ENCODE results near the gene MNT.
"Not testable (repeated sequence)": the region's sequence is repeated elsewhere in the genome, so short reads cannot be mapped to it uniquely, and the experiment has no call there.

Gene MNT

DNA sequence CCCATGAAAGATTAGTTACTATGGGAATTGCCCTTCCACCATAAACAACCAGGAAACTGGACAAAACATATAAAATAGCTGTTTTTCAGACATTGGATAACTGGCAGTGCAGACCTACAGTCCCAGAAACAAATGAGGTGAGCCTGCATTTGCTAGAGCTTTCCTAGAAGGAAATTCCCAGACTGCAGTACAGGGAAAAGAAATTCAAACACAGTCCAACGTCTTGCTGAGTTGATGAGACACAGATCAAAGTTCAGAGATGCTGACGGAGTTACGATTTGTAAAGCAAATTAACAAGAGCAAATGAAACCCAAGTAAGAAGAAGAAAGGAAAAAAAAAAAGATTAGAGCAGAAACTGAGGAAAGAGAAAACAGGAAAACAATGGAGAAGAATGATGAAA lies 41.3 kb upstream of the MNT start:
- TF ChIP-seq CTCF (IDR thresholded peaks at IDR 0.05; ENCODE audit: low read depth, low read length, missing control alignments), result no peak
- DNase-seq, result no peak
- in situ Hi-C loops (cut with HindIII; ENCODE audit: low pct_ligation_motif_present, low sequenced_read_pairs), result no loop called here
- Histone ChIP-seq H3K4me3 (ENCODE audit: low read depth, low read length) (no peak overlapping the region), H3K36me3 (replicated peaks) (peaks cover 5% of the 10 kb centered on the region), H3K27me3 (replicated peaks) (no peaks in the 10 kb centered on the region), H3K27ac (no peak overlapping the region)

DNA sequence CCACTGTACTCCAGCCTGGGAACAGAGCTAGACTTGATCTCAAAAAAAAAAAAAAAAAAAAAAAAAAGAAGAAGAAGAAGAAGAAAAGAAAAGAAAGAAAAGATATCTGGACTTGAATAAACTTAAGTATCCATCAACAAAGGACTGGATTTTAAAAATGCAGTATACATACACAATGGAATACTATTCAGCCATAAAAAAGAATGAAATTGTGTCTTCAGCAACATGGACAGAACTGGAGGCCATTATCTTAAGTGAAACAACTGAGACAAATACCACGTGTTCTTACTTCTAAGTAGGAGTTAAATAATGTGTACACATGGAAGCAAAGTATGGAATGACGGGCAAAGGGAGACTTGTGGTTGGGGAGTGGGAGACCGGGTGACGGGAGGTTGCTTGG lies 40.1 kb upstream of the MNT start:
- in situ Hi-C loops (cut with HindIII; ENCODE audit: low pct_ligation_motif_present, low sequenced_read_pairs), result no loop called here
- no peak overlapping the region for H3K27ac ChIP-seq
- no peak for DNase-seq
- peaks cover 9% of the 10 kb centered on the region for H3K36me3 ChIP-seq (replicated peaks)
- no peaks in the 10 kb centered on the region for H3K27me3 ChIP-seq (replicated peaks)
- no peak for TF ChIP-seq CTCF (IDR thresholded peaks at IDR 0.05; ENCODE audit: low read depth, low read length, missing control alignments)
- no peak overlapping the region for H3K4me3 ChIP-seq (ENCODE audit: low read depth, low read length)

GRCh38 chr17:2439997-2440396 lies 39.1 kb upstream of the MNT start:
- H3K27me3 ChIP-seq (replicated peaks); H3K4me3 ChIP-seq (ENCODE audit: low read depth, low read length); H3K36me3 ChIP-seq (replicated peaks); in situ Hi-C loops (cut with HindIII; ENCODE audit: low pct_ligation_motif_present, low sequenced_read_pairs): not testable (repeated sequence)
- peak; percentile 49 for DNase-seq
- peak overlapping the region; percentile 86 for H3K27ac ChIP-seq

- Histone ChIP-seq H3K4me3 (ENCODE audit: low read depth, low read length) (no peak overlapping the region), H3K27ac (peak overlapping the region; percentile 86), H3K27me3 (replicated peaks) (no peaks in the 10 kb centered on the region), H3K36me3 (replicated peaks) (peaks cover 9% of the 10 kb centered on the region)
- in situ Hi-C loops (cut with HindIII; ENCODE audit: low pct_ligation_motif_present, low sequenced_read_pairs), result no loop called here
- TF ChIP-seq CTCF (IDR thresholded peaks at IDR 0.05; ENCODE audit: low read depth, low read length, missing control alignments), result no peak
- DNase-seq, result peak; percentile 86
Measured at GRCh38 chr17:2438823-2439222, 38.0 kb upstream of the MNT start.

- TF ChIP-seq CTCF (IDR thresholded peaks at IDR 0.05; ENCODE audit: low read depth, low read length, missing control alignments), result no peak
- DNase-seq, result no peak
- Histone ChIP-seq H3K4me3 (ENCODE audit: low read depth, low read length) (no peak overlapping the region), H3K36me3 (replicated peaks) (peaks cover 13% of the 10 kb centered on the region), H3K27ac (no peak overlapping the region), H3K27me3 (replicated peaks) (no peaks in the 10 kb centered on the region)
- in situ Hi-C loops (cut with HindIII; ENCODE audit: low pct_ligation_motif_present, low sequenced_read_pairs), result no loop called here
Measured at GRCh38 chr17:2436316-2436905, 35.6 kb upstream of the MNT start.

DNA sequence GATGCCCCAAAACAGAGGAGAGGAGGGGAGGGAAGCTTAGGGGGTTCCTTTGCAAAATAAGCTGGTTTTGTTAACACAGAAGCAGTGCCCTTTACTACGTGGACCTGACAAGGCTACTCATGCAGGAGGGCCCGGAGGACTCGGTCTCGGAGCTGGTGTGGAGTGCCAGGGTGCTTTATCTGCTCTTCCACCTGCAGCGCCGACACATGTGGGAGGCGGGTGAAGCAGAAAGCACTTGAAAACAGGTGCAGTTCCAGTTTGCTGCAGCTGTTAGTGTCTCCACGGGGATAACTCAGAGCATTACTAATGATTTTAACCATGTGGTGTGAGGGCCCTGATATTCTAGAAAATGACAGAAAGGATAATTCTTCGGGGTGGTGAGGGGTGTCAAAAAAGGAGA lies 35.0 kb upstream of the MNT start:
- Histone ChIP-seq H3K27me3 (replicated peaks) (no peaks in the 10 kb centered on the region), H3K27ac (no peak overlapping the region), H3K4me3 (ENCODE audit: low read depth, low read length) (no peak overlapping the region), H3K36me3 (replicated peaks) (peaks cover 11% of the 10 kb centered on the region)
- in situ Hi-C loops (cut with HindIII; ENCODE audit: low pct_ligation_motif_present, low sequenced_read_pairs), result no loop called here
- no peak for DNase-seq
- no peak for TF ChIP-seq CTCF (IDR thresholded peaks at IDR 0.05; ENCODE audit: low read depth, low read length, missing control alignments)

Measured in brain microvascular endothelial cell (primary cell).